ENCODE data around the gene PHF2.

The PHF2 gene

GRCh38 chr9:93587284-93587650 lies 10.9 kb downstream of the PHF2 start:
- no peaks in the 10 kb centered on the region for H3K27me3 Mint-ChIP-seq
- H3K9me3 Mint-ChIP-seq: peaks cover 13% of the 10 kb centered on the region
- no peak overlapping the region for H3K27ac Mint-ChIP-seq
- H3K4me3 Mint-ChIP-seq: no peak overlapping the region
- peaks cover 21% of the 10 kb centered on the region for H3K4me1 Mint-ChIP-seq
- ATAC-seq (no peak), DNase-seq (no peak)
- H3K36me3 Mint-ChIP-seq (ENCODE audit: low read depth): peaks cover 20% of the 10 kb centered on the region

DNA sequence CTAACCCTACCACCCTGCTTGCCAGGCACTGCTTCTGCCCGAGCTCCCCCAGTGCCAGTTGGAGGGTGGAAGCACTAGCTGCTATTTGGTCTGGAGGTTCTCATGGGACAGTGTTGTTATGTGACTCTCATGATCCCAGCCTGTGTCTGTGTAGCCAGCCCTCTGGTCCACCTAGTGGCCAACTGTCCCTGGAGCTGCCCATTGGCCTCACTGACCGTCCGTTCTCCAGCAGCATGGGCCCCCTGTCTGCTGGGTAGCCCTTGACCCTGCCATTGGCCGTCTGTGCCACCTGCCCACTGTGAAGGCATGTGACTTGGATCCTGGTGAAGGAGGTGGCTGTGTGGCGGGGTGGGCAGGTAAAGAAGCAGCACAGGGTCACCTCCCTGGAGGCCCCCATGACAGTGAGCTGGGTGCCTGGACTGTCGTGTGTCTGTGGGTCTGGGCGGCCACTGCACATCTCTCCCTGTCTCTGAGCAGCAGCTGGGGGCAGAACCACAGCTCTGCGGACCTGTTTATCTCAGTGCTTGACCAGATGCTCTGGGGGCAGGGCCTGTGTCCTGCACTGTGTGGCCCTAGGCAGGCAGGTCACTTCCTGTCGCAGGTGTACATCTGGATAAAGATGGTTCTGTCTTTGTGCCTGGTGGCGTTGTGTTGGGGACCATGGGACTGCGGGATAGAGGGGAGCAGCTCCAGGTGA lies 11.4 kb downstream of the PHF2 start:
- Mint-ChIP-seq H3K27me3 (no peaks in the 10 kb centered on the region), H3K36me3 (ENCODE audit: low read depth) (peaks cover 17% of the 10 kb centered on the region), H3K4me1 (peaks cover 21% of the 10 kb centered on the region), H3K9me3 (peaks cover 12% of the 10 kb centered on the region), H3K4me3 (no peak overlapping the region), H3K27ac (no peak overlapping the region)
- DNase-seq (no peak), ATAC-seq (no peak)

- H3K4me1 Mint-ChIP-seq: peaks cover 21% of the 10 kb centered on the region
- H3K4me3 Mint-ChIP-seq: no peak overlapping the region
- DNase-seq: no peak
- H3K27me3 Mint-ChIP-seq: no peaks in the 10 kb centered on the region
- no peak overlapping the region for H3K27ac Mint-ChIP-seq
- no peak for ATAC-seq
- H3K36me3 Mint-ChIP-seq (ENCODE audit: low read depth): peaks cover 13% of the 10 kb centered on the region
- H3K9me3 Mint-ChIP-seq: peaks cover 8% of the 10 kb centered on the region
Measured at GRCh38 chr9:93588641-93589609, 12.5 kb downstream of the PHF2 start.

GRCh38 chr9:93589688-93590087 lies 13.3 kb downstream of the PHF2 start:
- Mint-ChIP-seq H3K4me3 (no peak overlapping the region), H3K9me3 (peaks cover 1% of the 10 kb centered on the region), H3K27me3 (no peaks in the 10 kb centered on the region), H3K27ac (no peak overlapping the region), H3K36me3 (ENCODE audit: low read depth) (peaks cover 7% of the 10 kb centered on the region), H3K4me1 (peaks cover 21% of the 10 kb centered on the region)
- DNase-seq: no peak
- ATAC-seq: no peak

- H3K9me3 Mint-ChIP-seq: no peaks in the 10 kb centered on the region
- H3K27ac Mint-ChIP-seq: no peak overlapping the region
Measured at GRCh38 chr9:93590609-93591234, 14.3 kb downstream of the PHF2 start.

GRCh38 chr9:93591301-93592007 lies 15.1 kb downstream of the PHF2 start:
- peaks cover 26% of the 10 kb centered on the region for H3K4me1 Mint-ChIP-seq
- no peak overlapping the region for H3K27ac Mint-ChIP-seq
- no peaks in the 10 kb centered on the region for H3K27me3 Mint-ChIP-seq
- H3K9me3 Mint-ChIP-seq: no peaks in the 10 kb centered on the region
- no peaks in the 10 kb centered on the region for H3K36me3 Mint-ChIP-seq (ENCODE audit: low read depth)
- no peak overlapping the region for H3K4me3 Mint-ChIP-seq
- ATAC-seq (no peak), DNase-seq (no peak)

More at GRCh38 chr9:93590609-93591234, 14.3 kb downstream of the PHF2 start:
- H3K36me3 Mint-ChIP-seq (ENCODE audit: low read depth): no peaks in the 10 kb centered on the region
- DNase-seq: no peak
- H3K4me1 Mint-ChIP-seq: peaks cover 21% of the 10 kb centered on the region
- no peaks in the 10 kb centered on the region for H3K27me3 Mint-ChIP-seq
- no peak overlapping the region for H3K4me3 Mint-ChIP-seq
- ATAC-seq: no peak

DNA sequence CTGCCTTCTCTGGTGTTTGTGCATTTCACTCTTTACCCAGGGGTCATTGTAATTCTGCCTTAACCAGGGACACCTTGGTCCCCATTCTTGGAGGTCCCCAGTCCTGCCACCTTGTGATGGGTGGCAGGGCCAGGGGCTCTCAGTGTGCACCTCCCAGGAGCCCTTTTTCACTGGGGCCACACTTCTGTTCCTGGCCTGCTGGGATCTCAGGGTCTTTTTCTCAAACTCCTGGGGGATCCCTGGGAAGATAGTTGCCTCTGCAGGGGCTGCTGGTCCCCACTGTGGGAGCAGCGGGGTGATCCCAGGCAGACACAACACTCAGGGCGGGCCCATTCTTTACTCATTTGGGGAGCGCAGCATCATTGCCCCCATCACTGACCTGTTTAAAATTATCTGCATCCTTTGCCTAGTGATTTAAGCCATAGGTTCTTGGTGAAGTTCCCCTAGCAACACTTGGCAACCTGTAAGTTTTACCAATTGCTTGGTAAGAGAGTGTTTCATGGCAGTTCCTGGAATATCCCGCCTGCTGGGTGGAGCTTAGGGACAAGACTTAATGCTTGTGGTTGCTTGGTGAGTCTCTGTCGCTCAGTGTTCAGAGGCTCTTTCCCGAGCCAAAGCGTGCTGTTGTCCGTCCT lies 15.7 kb downstream of the PHF2 start:
- DNase-seq (no peak), ATAC-seq (no peak)
- no peaks in the 10 kb centered on the region for H3K27me3 Mint-ChIP-seq
- no peak overlapping the region for H3K27ac Mint-ChIP-seq
- H3K4me1 Mint-ChIP-seq: peaks cover 26% of the 10 kb centered on the region
- no peaks in the 10 kb centered on the region for H3K9me3 Mint-ChIP-seq
- no peak overlapping the region for H3K4me3 Mint-ChIP-seq
- H3K36me3 Mint-ChIP-seq (ENCODE audit: low read depth): no peaks in the 10 kb centered on the region

- DNase-seq (no peak), ATAC-seq (no peak)
- no peak overlapping the region for H3K4me3 Mint-ChIP-seq
- H3K27me3 Mint-ChIP-seq: no peaks in the 10 kb centered on the region
- no peaks in the 10 kb centered on the region for H3K9me3 Mint-ChIP-seq
- H3K4me1 Mint-ChIP-seq: peaks cover 29% of the 10 kb centered on the region
- no peaks in the 10 kb centered on the region for H3K36me3 Mint-ChIP-seq (ENCODE audit: low read depth)
- no peak overlapping the region for H3K27ac Mint-ChIP-seq
Measured at GRCh38 chr9:93592643-93593021, 16.2 kb downstream of the PHF2 start.

- Mint-ChIP-seq H3K27me3 (no peaks in the 10 kb centered on the region), H3K4me3 (no peak overlapping the region), H3K36me3 (ENCODE audit: low read depth) (no peaks in the 10 kb centered on the region), H3K4me1 (peaks cover 33% of the 10 kb centered on the region), H3K27ac (no peak overlapping the region), H3K9me3 (no peaks in the 10 kb centered on the region)
- ATAC-seq (no peak), DNase-seq (no peak)
Measured at GRCh38 chr9:93593144-93593658, 16.8 kb downstream of the PHF2 start.

DNA sequence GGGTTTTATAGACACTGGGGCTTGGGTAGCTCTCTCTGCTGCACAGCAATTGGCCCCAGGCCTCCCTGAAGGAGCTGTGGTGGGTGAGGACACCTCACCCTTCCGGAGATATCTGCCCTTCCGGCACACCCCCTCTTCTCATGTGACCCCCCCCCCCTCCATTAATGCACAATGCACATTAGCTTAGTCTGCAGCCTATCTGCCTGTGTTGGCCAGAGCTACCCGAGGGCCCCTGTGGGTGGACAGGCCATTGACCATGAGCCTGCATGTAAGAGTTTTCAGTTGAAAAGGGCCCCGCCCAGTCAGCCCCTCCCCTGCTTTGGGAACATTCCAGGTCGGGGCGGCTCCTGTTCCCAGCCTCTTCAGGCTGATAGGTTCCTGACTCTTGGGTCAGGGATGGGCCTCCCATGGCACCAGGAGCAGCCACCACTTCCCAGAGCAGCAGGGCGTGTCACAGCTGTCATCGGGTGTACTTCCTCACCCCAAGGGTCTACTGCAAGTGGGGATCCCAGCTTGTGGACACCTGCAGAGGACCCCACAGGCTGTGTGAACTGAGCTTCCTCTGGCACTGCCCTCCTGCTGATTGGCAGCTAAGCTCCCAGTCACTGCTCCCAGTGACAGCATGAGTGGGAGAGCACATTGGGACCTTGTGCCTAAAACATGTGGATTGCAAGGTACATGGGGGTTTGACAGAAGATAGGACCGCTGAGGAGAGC lies 17.8 kb downstream of the PHF2 start:
- H3K27ac Mint-ChIP-seq: no peak overlapping the region
- ATAC-seq (no peak), DNase-seq (no peak)
- peaks cover 40% of the 10 kb centered on the region for H3K4me1 Mint-ChIP-seq
- H3K9me3 Mint-ChIP-seq: no peaks in the 10 kb centered on the region
- no peaks in the 10 kb centered on the region for H3K27me3 Mint-ChIP-seq
- no peaks in the 10 kb centered on the region for H3K36me3 Mint-ChIP-seq (ENCODE audit: low read depth)
- H3K4me3 Mint-ChIP-seq: no peak overlapping the region

DNA sequence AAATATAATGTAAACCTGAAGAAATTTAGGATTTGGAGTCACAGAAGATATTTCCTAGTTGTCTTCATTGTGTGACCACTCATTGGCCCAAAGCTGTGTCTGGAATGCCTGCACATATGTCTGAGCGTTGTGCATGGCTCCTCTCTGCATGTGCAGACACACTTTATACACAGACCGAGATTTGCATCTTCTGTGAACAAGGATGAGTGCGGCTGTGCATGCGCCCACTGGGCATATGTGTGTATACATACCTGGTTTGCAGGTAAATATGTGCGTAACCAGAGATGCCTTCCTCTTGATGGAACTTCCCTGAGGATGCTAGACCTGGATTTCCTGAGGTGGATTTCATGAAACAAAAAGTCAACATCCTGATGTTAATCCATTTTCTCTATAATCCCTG lies 19.1 kb downstream of the PHF2 start:
- no peak for ATAC-seq
- Mint-ChIP-seq H3K9me3 (no peaks in the 10 kb centered on the region), H3K36me3 (ENCODE audit: low read depth) (no peaks in the 10 kb centered on the region), H3K4me3 (no peak overlapping the region), H3K27me3 (no peaks in the 10 kb centered on the region), H3K27ac (no peak overlapping the region), H3K4me1 (peaks cover 46% of the 10 kb centered on the region)
- DNase-seq: no peak

DNA sequence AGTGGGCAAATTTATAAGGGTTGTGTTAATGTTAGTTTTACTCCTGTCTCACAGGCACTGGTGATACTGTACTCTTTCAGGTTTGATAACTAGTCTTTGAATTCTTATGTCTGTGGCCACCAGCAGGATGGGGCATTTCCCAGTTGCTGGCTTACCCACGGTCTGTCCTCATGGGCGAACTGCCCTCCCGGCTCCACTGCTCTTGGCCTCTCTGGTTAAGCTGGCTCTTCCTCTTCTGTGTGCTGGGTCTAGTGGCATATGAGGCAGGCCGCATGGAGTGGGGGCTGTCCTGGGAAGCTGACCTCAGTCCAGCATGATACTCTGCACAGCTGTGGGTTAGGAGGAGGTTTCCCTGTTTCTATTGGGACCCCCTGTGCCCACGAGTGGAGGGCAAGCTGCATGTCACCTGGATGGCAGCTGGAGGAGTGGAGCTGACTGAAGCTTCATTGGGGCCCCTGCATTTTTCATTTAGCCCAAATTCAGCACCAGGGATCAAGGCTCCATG lies 19.5 kb downstream of the PHF2 start:
- H3K4me1 Mint-ChIP-seq: peaks cover 46% of the 10 kb centered on the region
- H3K36me3 Mint-ChIP-seq (ENCODE audit: low read depth): no peaks in the 10 kb centered on the region
- no peaks in the 10 kb centered on the region for H3K9me3 Mint-ChIP-seq
- no peak overlapping the region for H3K27ac Mint-ChIP-seq
- ATAC-seq (no peak), DNase-seq (no peak)
- H3K27me3 Mint-ChIP-seq: no peaks in the 10 kb centered on the region
- no peak overlapping the region for H3K4me3 Mint-ChIP-seq

DNA sequence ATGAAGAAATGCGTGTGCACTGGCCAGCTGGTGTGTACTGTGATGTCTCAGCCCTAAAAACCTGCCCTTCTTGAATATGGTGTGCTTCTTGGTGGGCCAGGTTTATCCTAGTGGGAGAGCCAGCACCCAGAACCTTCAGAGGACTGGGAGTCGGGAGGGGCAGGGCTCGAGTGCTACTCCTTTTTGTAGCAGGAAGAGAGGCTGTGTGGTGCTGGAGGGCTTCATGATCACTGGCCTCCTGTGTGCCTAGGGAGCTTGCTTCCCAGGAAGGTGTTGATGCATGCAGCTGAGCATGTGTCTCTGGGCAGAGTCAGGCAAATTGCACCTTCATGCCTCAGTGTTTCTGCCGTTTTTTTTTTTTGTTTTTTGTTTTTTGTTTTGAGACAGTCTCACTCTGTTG lies 20.0 kb downstream of the PHF2 start:
- no peak for DNase-seq
- no peaks in the 10 kb centered on the region for H3K9me3 Mint-ChIP-seq
- no peak for ATAC-seq
- H3K27ac Mint-ChIP-seq: no peak overlapping the region
- H3K27me3 Mint-ChIP-seq: no peaks in the 10 kb centered on the region
- no peaks in the 10 kb centered on the region for H3K36me3 Mint-ChIP-seq (ENCODE audit: low read depth)
- H3K4me1 Mint-ChIP-seq: peaks cover 47% of the 10 kb centered on the region
- H3K4me3 Mint-ChIP-seq: no peak overlapping the region
